ENCODE results near the gene GRIA1. TPM values are rescaled to one million over a fixed set of nuclear protein-coding genes. Genes with fewer than 3 reads are reported as not detected.

The GRIA1 gene
- total RNA-seq, 1 donor from 2014 or later: 21.9 TPM

GRCh38 chr5:153658149-153658548 lies 167.7 kb downstream of the GRIA1 start:
- Mint-ChIP-seq H3K27me3 (ENCODE audit: unreplicated experiment) (no peaks in the 10 kb centered on the region), H3K9me3 (ENCODE audit: unreplicated experiment) (no peaks in the 10 kb centered on the region), H3K4me1 (ENCODE audit: unreplicated experiment) (no peaks in the 10 kb centered on the region), H3K4me3 (ENCODE audit: unreplicated experiment) (no peak overlapping the region), H3K36me3 (ENCODE audit: low read depth, unreplicated experiment) (peaks cover 4% of the 10 kb centered on the region), H3K27ac (ENCODE audit: unreplicated experiment) (no peak overlapping the region)
- no peak for DNase-seq (ENCODE audit: low spot score)
- no peak for TF ChIP-seq CTCF (IDR thresholded peaks at IDR 0.05; ENCODE audit: unreplicated experiment)

GRCh38 chr5:153658606-153659005 lies 168.1 kb downstream of the GRIA1 start:
- TF ChIP-seq CTCF (IDR thresholded peaks at IDR 0.05; ENCODE audit: unreplicated experiment): no peak
- H3K27ac Mint-ChIP-seq (ENCODE audit: unreplicated experiment): no peak overlapping the region
- DNase-seq (ENCODE audit: low spot score): no peak
- H3K4me1 Mint-ChIP-seq (ENCODE audit: unreplicated experiment): no peaks in the 10 kb centered on the region
- H3K9me3 Mint-ChIP-seq (ENCODE audit: unreplicated experiment): no peaks in the 10 kb centered on the region
- H3K27me3 Mint-ChIP-seq (ENCODE audit: unreplicated experiment): no peaks in the 10 kb centered on the region
- peaks cover 4% of the 10 kb centered on the region for H3K36me3 Mint-ChIP-seq (ENCODE audit: low read depth, unreplicated experiment)
- no peak overlapping the region for H3K4me3 Mint-ChIP-seq (ENCODE audit: unreplicated experiment)

DNA sequence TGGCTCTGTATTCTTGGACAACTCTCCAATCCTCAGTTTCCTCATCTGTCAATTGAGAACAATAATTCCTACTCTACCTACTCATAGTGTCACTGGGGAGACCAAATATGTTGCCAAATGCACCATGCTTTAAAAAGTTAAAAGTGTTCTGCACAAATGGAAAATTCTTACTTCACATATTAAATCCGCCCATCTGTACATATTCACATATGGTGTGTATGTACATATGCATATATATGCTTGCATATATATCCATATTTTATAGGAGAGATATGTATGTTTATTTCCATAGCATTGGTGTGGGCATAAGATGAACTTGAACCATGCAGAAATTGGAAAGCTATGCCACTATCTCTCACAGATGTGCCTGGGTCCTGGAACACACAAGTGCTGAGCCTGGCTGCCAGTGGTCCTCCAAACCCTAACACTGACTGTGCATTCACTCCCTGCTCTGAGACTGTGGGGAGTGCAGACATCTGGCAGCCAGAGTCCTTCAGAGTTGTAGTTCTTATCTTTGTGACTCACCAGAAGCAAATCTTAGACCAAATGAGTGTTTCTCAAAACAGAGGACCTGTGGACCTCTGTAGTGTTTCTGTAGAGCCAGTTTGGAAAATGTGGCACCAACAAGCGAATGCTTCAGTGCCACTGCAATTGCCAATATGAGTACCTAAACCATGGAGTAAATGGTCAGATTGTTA lies 168.7 kb downstream of the GRIA1 start:
- no peak overlapping the region for H3K27ac Mint-ChIP-seq (ENCODE audit: unreplicated experiment)
- H3K36me3 Mint-ChIP-seq (ENCODE audit: low read depth, unreplicated experiment): peaks cover 4% of the 10 kb centered on the region

DNA sequence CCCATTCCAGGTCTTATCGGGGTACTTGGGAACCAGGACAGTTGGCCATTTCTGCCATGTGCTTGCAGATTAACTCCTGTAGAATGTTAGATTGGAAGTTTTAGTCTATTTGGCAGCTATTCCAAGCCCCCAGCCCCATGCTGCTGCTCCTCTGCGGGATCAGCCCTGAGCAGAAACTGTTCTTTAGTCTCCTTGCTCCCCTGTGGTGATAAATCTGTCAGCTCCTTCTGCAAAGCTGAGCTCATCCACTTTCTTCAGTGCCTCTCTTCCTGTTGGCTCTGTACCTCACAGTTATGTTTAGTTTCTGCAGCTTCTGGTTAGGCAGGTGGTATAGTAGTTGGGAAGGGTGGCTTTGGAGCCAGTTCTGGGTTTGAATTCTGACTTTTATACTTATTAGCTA lies 170.4 kb downstream of the GRIA1 start:
- DNase-seq (ENCODE audit: low spot score): no peak
- Mint-ChIP-seq H3K27me3 (ENCODE audit: unreplicated experiment) (no peaks in the 10 kb centered on the region), H3K4me1 (ENCODE audit: unreplicated experiment) (peaks cover 6% of the 10 kb centered on the region), H3K9me3 (ENCODE audit: unreplicated experiment) (no peaks in the 10 kb centered on the region), H3K36me3 (ENCODE audit: low read depth, unreplicated experiment) (peaks cover 4% of the 10 kb centered on the region), H3K27ac (ENCODE audit: unreplicated experiment) (no peak overlapping the region), H3K4me3 (ENCODE audit: unreplicated experiment) (no peak overlapping the region)
- TF ChIP-seq CTCF (IDR thresholded peaks at IDR 0.05; ENCODE audit: unreplicated experiment): no peak

More for the DNA sequence above, 168.7 kb downstream of the GRIA1 start:
- Mint-ChIP-seq H3K27me3 (ENCODE audit: unreplicated experiment) (no peaks in the 10 kb centered on the region), H3K4me3 (ENCODE audit: unreplicated experiment) (no peak overlapping the region), H3K4me1 (ENCODE audit: unreplicated experiment) (no peaks in the 10 kb centered on the region), H3K9me3 (ENCODE audit: unreplicated experiment) (no peaks in the 10 kb centered on the region)
- DNase-seq (ENCODE audit: low spot score): no peak
- no peak for TF ChIP-seq CTCF (IDR thresholded peaks at IDR 0.05; ENCODE audit: unreplicated experiment)

DNA sequence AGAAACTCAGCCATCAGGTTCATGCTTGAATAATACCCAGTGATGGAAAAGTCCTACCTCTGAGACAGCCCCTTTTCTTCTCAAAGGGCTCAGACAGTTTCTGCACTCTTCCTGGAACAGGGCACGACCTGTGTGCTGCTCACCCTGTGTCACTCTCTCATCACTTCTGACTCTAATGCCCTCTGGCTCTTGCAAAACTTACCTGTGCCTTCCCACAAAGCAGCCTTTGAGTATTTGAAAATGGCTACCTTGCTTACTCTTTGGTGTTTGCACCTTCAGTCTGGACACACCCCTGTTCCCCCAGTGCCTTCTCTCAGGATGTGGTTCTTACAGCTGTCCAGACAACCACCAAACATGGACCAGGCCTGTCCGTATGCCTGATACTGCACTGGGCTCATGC lies 171.4 kb downstream of the GRIA1 start:
- DNase-seq (ENCODE audit: low spot score): no peak
- Mint-ChIP-seq H3K4me3 (ENCODE audit: unreplicated experiment) (no peak overlapping the region), H3K9me3 (ENCODE audit: unreplicated experiment) (no peaks in the 10 kb centered on the region), H3K27ac (ENCODE audit: unreplicated experiment) (no peak overlapping the region), H3K36me3 (ENCODE audit: low read depth, unreplicated experiment) (peaks cover 4% of the 10 kb centered on the region), H3K27me3 (ENCODE audit: unreplicated experiment) (no peaks in the 10 kb centered on the region), H3K4me1 (ENCODE audit: unreplicated experiment) (peaks cover 13% of the 10 kb centered on the region)
- TF ChIP-seq CTCF (IDR thresholded peaks at IDR 0.05; ENCODE audit: unreplicated experiment): no peak

All from endothelial cell (in vitro differentiated cells).